Caco-2 (cell line): ENCODE measurements around the gene PARD3. TPM values are rescaled to one million over a fixed set of nuclear protein-coding genes. Genes with fewer than 3 reads are reported as not detected.

Experiments used
- BruUV-seq: library from RNA; stranded (reverse); fragments of 400-500 nt; replicated peaks from 2 replicates; lab custom pipeline; 2021; lab: Mats Ljungman, UMichigan
- CTCF ChIA-PET: fragments of 300-600 bp; sonication (Branson Sonifier 250); formaldehyde crosslinking; loops from one replicate; lab custom pipeline; 2022; ENCODE audit warnings: antibody characterized with exemption; lab: Charles Lee
- POLR2A ChIA-PET: fragments of 300-600 bp; sonication (Branson Sonifier 250); formaldehyde crosslinking; loops from one replicate; lab custom pipeline; 2022; ENCODE audit warnings: antibody characterized with exemption; lab: Charles Lee
- DNase-seq, 2 experiments: peaks; one replicate each; pipeline versions ENCODE4 v3.0.0 to v3.0.0-alpha.2; 2020 to 2022
- H3K27me3 ChIP-seq: replicated peaks from 2 replicates; pipeline ENCODE4 v1.6.0; 2011; ENCODE audit warnings: low read length; ENCODE audit not compliant: control insufficient read depth, insufficient read depth
- H3K36me3 ChIP-seq: 2 replicates; pipeline ENCODE4 v1.5.1; 2011; ENCODE audit warnings: low read length; ENCODE audit not compliant: control insufficient read depth, insufficient read depth
- H3K4me1 ChIP-seq: fragments of 250-450 bp; sonication (Bioruptor Pico); 2 replicates; pipeline ENCODE4 v1.5.1; 2020; ENCODE audit warnings: mild to moderate bottlenecking
- H3K4me3 ChIP-seq: 2 replicates; pipeline ENCODE4 v1.5.1; 2011; ENCODE audit warnings: low read depth, mild to moderate bottlenecking, control low read depth, low read length
- H3K9me3 ChIP-seq: fragments of 250-450 bp; sonication (Bioruptor Pico); 2 replicates; pipeline ENCODE4 v1.5.1; 2020; ENCODE audit warnings: mild to moderate bottlenecking, moderate library complexity
- H3K27ac Mint-ChIP-seq: one replicate; pipeline ENCODE4 v1.8.0; 2022; ENCODE audit warnings: mixed read lengths; ENCODE audit not compliant: unreplicated experiment
- H3K27me3 Mint-ChIP-seq: one replicate; pipeline ENCODE4 v1.8.0; 2022; ENCODE audit warnings: mixed read lengths; ENCODE audit not compliant: insufficient read depth, unreplicated experiment
- H3K36me3 Mint-ChIP-seq: one replicate; pipeline ENCODE4 v1.8.0; 2022; ENCODE audit warnings: mild to moderate bottlenecking, mixed read lengths; ENCODE audit not compliant: insufficient read depth, unreplicated experiment
- H3K4me1 Mint-ChIP-seq: one replicate; pipeline ENCODE4 v1.8.0; 2022; ENCODE audit warnings: low read depth, mixed read lengths; ENCODE audit not compliant: unreplicated experiment
- H3K4me3 Mint-ChIP-seq: one replicate; pipeline ENCODE4 v1.8.0; 2022; ENCODE audit warnings: mild to moderate bottlenecking, moderate library complexity, mixed read lengths; ENCODE audit not compliant: unreplicated experiment
- H3K9me3 Mint-ChIP-seq: one replicate; pipeline ENCODE4 v1.8.0; 2022; ENCODE audit warnings: mixed read lengths; ENCODE audit not compliant: unreplicated experiment
- CTCF ChIP-seq, 2 experiments: fragments of 200-600 bp in 1 of 2; IDR thresholded peaks; 1 replicate in 1 of 2; 2 replicates in 1 of 2; pipeline versions ENCODE4 v1.5.1 to v1.8.0; 2011 to 2022; ENCODE audit warnings: antibody characterized with exemption in 1 of 2, control low read depth in 1 of 2, inconsistent platforms in 1 of 2, low read depth in 1 of 2, low read length in 1 of 2, mild to moderate bottlenecking in 1 of 2, moderate library complexity in 1 of 2; ENCODE audit not compliant: insufficient read depth in 1 of 2, severe bottlenecking in 1 of 2, unreplicated experiment in 1 of 2
- intact Hi-C: fragments of 100-400 bp; cut with micrococcal nuclease; formaldehyde crosslinking; loops from one replicate; pipeline ENCODE4 v1.10.0; 2022; ENCODE audit not compliant: unreplicated experiment
- total RNA-seq: library from RNA; stranded (reverse); gene quantifications from 2 replicates; pipeline ENCODE4 v1.2.3, GENCODE V29; 2022

The PARD3 gene
- total RNA-seq, 1 experiment from 2014 or later: 80.7 TPM

GRCh38 chr10:34535872-34536271, 279.2 kb downstream of the PARD3 start:
- ChIA-PET POLR2A (no interaction called here), CTCF (no interaction called here)
- Histone ChIP-seq H3K36me3 (no peaks in the 10 kb centered on the region), H3K4me3 (no peak overlapping the region), H3K4me1 (peaks cover 11% of the 10 kb centered on the region; the same call in 1 of the 2 replicates), H3K9me3 (peaks cover 5% of the 10 kb centered on the region; the same call in 1 of the 2 replicates), H3K27me3 (no peaks in the 10 kb centered on the region)
- peaks cover 11% of the 10 kb centered on the region for H3K9me3 Mint-ChIP-seq
- H3K4me3 Mint-ChIP-seq: no peak overlapping the region
- no peak for TF ChIP-seq CTCF (IDR thresholded peaks at IDR 0.05; ENCODE audit: insufficient read depth in 1 of 2, low read depth in 1 of 2, low read length in 1 of 2, severe bottlenecking in 1 of 2, unreplicated experiment in 1 of 2)
- intact Hi-C loops: no loop called here
- H3K4me1 Mint-ChIP-seq: peaks cover 27% of the 10 kb centered on the region
- no peak overlapping the region for H3K27ac Mint-ChIP-seq
- no peaks in the 10 kb centered on the region for H3K27me3 Mint-ChIP-seq
- DNase-seq: no peak
- no TSS peak for BruUV-seq
- peaks cover 16% of the 10 kb centered on the region for H3K36me3 Mint-ChIP-seq

- peak in 1 of 2 experiments; percentile 29 for DNase-seq
- Mint-ChIP-seq H3K27ac (no peak overlapping the region), H3K4me1 (peaks cover 34% of the 10 kb centered on the region), H3K9me3 (peaks cover 15% of the 10 kb centered on the region), H3K4me3 (no peak overlapping the region), H3K36me3 (peaks cover 16% of the 10 kb centered on the region), H3K27me3 (no peaks in the 10 kb centered on the region)
- no peak overlapping the region for H3K4me3 ChIP-seq
- H3K9me3 ChIP-seq: peaks cover 5% of the 10 kb centered on the region; the same call in 1 of the 2 replicates
- intact Hi-C loops: no loop called here
- ChIA-PET POLR2A (no interaction called here), CTCF (no interaction called here)
- no peaks in the 10 kb centered on the region for H3K27me3 ChIP-seq
- no TSS peak for BruUV-seq
- no peaks in the 10 kb centered on the region for H3K36me3 ChIP-seq
- peaks cover 35% of the 10 kb centered on the region for H3K4me1 ChIP-seq
- no peak for TF ChIP-seq CTCF (IDR thresholded peaks at IDR 0.05; ENCODE audit: insufficient read depth in 1 of 2, low read depth in 1 of 2, low read length in 1 of 2, severe bottlenecking in 1 of 2, unreplicated experiment in 1 of 2)
These were observed 284.3 kb downstream of the PARD3 start for GRCh38 chr10:34530778-34531177.

GRCh38 chr10:34528320-34528719, 286.8 kb downstream of the PARD3 start:
- Mint-ChIP-seq H3K36me3 (peaks cover 6% of the 10 kb centered on the region), H3K4me3 (no peak overlapping the region), H3K27ac (peak overlapping the region; percentile 6), H3K9me3 (peaks cover 15% of the 10 kb centered on the region), H3K4me1 (peaks cover 28% of the 10 kb centered on the region), H3K27me3 (no peaks in the 10 kb centered on the region)
- no peaks in the 10 kb centered on the region for H3K27me3 ChIP-seq
- intact Hi-C loops: no loop called here
- no peak for TF ChIP-seq CTCF (IDR thresholded peaks at IDR 0.05; ENCODE audit: insufficient read depth in 1 of 2, low read depth in 1 of 2, low read length in 1 of 2, severe bottlenecking in 1 of 2, unreplicated experiment in 1 of 2)
- no peak overlapping the region for H3K4me3 ChIP-seq
- peak in 1 of 2 experiments; percentile 28 for DNase-seq
- BruUV-seq: no TSS peak
- ChIA-PET CTCF (no interaction called here), POLR2A (no interaction called here)
- peaks cover 5% of the 10 kb centered on the region; the same call in 1 of the 2 replicates for H3K9me3 ChIP-seq
- no peaks in the 10 kb centered on the region for H3K36me3 ChIP-seq
- peaks cover 31% of the 10 kb centered on the region for H3K4me1 ChIP-seq
